Right atrium auricular region (tissue), 2 donors: ENCODE data around the gene PTPN4. TPM values are rescaled to one million over a fixed set of nuclear protein-coding genes. Genes with fewer than 3 reads are reported as not detected.

ENCODE experiments used
- DNase-seq: peaks from one replicate; pipeline ENCODE4 v3.0.0-alpha.2; 2019; ENCODE audit warnings: low spot score
- H3K27ac ChIP-seq, 2 donors: fragments of 200-600 bp; sonication (generic); 1 replicate in 1 of 2; 2 replicates in 1 of 2; pipeline ENCODE4 v1.5.1; 2016 to 2019
- H3K27me3 ChIP-seq, 2 donors: fragments of 200-600 bp; sonication (generic); one replicate each; pipeline versions ENCODE4 v1.5.1 to v1.6.0; 2017 to 2019
- H3K36me3 ChIP-seq: fragments of 200-600 bp; sonication (generic); one replicate; pipeline ENCODE4 v1.5.1; 2016
- H3K4me1 ChIP-seq, 2 donors: fragments of 200-600 bp; sonication (generic); one replicate each; pipeline versions ENCODE4 v1.5.1 to v1.6.0; 2017 to 2019
- H3K4me3 ChIP-seq, 2 donors: fragments of 200-600 bp; sonication (generic); 1 replicate in 1 of 2; 2 replicates in 1 of 2; pipeline ENCODE4 v1.5.1; 2017 to 2019; ENCODE audit warnings: mild to moderate bottlenecking in 1 of 2, moderate library complexity in 1 of 2
- H3K9me3 ChIP-seq, 2 donors: fragments of 200-600 bp; sonication (generic); one replicate each; pipeline ENCODE4 v1.5.1; 2019
- CTCF ChIP-seq, 2 donors: fragments of 200-600 bp; sonication (generic); IDR thresholded peaks; one replicate each; pipeline ENCODE4 v1.5.1; 2019; ENCODE audit warnings: antibody characterized with exemption in 2 of 2
- total RNA-seq, 2 donors: library from RNA; depleted of rRNA; stranded (reverse); fragments of >200 nt; gene quantifications; one replicate each; pipeline ENCODE4 v1.1.0, GENCODE V29; 2016

The PTPN4 gene
- total RNA-seq, 2 donors from 2014 or later = 23.7 to 44.1 TPM

DNA sequence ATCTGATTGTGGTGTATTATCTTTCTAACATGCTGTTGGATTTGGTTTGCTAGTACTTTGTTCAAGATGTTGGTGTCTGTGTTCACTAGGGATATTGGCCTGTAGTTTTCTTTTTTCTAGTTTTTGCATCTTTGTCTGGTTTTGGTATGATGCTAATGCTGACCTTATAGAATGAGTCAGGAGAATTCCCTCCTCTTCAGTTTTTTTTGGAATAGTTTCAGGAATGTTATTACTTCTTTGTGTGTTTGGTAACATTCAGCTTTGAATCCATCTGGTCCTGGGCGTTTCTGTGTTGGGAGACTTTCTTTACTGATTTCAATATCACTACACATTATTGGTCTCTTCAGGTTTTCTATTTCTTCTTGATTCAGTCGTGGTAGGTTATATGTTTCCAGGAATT lies 129.0 kb downstream of the PTPN4 start:
- no peak for TF ChIP-seq CTCF (IDR thresholded peaks at IDR 0.05)

GRCh38 chr2:119897736-119898395 lies 138.1 kb downstream of the PTPN4 start:
- DNase-seq = no peak
- Histone ChIP-seq H3K4me3 (no peak overlapping the region), H3K36me3 (peaks cover 8% of the 10 kb centered on the region), H3K4me1 (no peaks in the 10 kb centered on the region), H3K27me3 (no peaks in the 10 kb centered on the region), H3K27ac (no peak overlapping the region), H3K9me3 (no peaks in the 10 kb centered on the region)
- TF ChIP-seq CTCF (IDR thresholded peaks at IDR 0.05) = no peak

More for the DNA sequence above, 129.0 kb downstream of the PTPN4 start:
- Histone ChIP-seq H3K36me3 (no peaks in the 10 kb centered on the region), H3K27me3 (no peaks in the 10 kb centered on the region), H3K9me3 (peaks cover 0 to 16% of the 10 kb centered on the region in 2 donors), H3K4me3 (no peak overlapping the region), H3K4me1 (no peaks in the 10 kb centered on the region), H3K27ac (no peak overlapping the region)
- DNase-seq = no peak

GRCh38 chr2:119901013-119901412 lies 141.3 kb downstream of the PTPN4 start:
- Histone ChIP-seq H3K27me3 (no peaks in the 10 kb centered on the region), H3K36me3 (peaks cover 11% of the 10 kb centered on the region), H3K9me3 (no peaks in the 10 kb centered on the region), H3K27ac (no peak overlapping the region), H3K4me1 (no peaks in the 10 kb centered on the region), H3K4me3 (no peak overlapping the region)
- TF ChIP-seq CTCF (IDR thresholded peaks at IDR 0.05) = no peak
- DNase-seq = no peak

DNA sequence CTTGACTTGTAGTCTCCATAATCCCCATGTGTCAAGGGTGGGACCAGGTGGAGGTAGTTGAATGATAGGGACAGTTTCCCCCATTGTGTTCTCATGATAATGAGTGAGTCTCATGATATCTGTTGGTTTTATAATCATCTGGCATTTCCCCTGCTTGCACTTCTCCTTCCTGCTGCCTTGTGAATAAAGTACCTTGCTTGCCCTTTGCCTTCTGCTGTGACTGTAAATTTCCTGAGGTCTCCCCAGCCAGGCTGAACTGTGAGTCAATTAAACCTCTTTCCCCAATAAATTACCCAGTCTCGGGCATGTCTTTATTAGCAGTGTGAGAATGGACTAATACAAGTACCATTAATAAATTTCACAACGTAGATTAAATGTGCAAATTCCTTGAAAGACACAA lies 150.8 kb downstream of the PTPN4 start:
- no peaks in the 10 kb centered on the region for H3K27me3 ChIP-seq
- H3K36me3 ChIP-seq = no peaks in the 10 kb centered on the region
- no peaks in the 10 kb centered on the region for H3K9me3 ChIP-seq
- no peak overlapping the region for H3K4me3 ChIP-seq
- DNase-seq = no peak
- no peak for TF ChIP-seq CTCF (IDR thresholded peaks at IDR 0.05)
- H3K4me1 ChIP-seq = no peaks in the 10 kb centered on the region
- H3K27ac ChIP-seq = no peak overlapping the region

GRCh38 chr2:119914266-119914665 lies 154.5 kb downstream of the PTPN4 start:
- H3K9me3 ChIP-seq = no peaks in the 10 kb centered on the region
- H3K27ac ChIP-seq = no peak overlapping the region
- H3K4me3 ChIP-seq = no peak overlapping the region
- DNase-seq = no peak
- H3K4me1 ChIP-seq = no peaks in the 10 kb centered on the region
- TF ChIP-seq CTCF (IDR thresholded peaks at IDR 0.05) = no peak
- no peaks in the 10 kb centered on the region for H3K36me3 ChIP-seq
- no peaks in the 10 kb centered on the region for H3K27me3 ChIP-seq

GRCh38 chr2:119921825-119922224 lies 162.1 kb downstream of the PTPN4 start:
- Histone ChIP-seq H3K4me1 (no peaks in the 10 kb centered on the region), H3K27me3 (no peaks in the 10 kb centered on the region), H3K9me3 (no peaks in the 10 kb centered on the region), H3K4me3 (no peak overlapping the region), H3K27ac (no peak overlapping the region), H3K36me3 (no peaks in the 10 kb centered on the region)
- no peak for TF ChIP-seq CTCF (IDR thresholded peaks at IDR 0.05)
- DNase-seq = no peak
